Activated B cell treated with CpG ODN at 0.5 μM for 24 hours (primary cell): ENCODE results near the gene CA10. TPM values are rescaled to one million over a fixed set of nuclear protein-coding genes. Genes with fewer than 3 reads are reported as not detected.

ENCODE experiments used
- ATAC-seq: fragments of 200-7000 bp; cut with Tn5 transposase; one replicate; pipeline ENCODE4 v1.10.0; 2021; ENCODE audit warnings: low read depth, mild to moderate bottlenecking, moderate library complexity
- CTCF ChIA-PET: fragments of 350-600 bp; sonication (Branson Sonifier 250); formaldehyde crosslinking; loops from one replicate; lab custom pipeline; 2021; ENCODE audit warnings: antibody characterized with exemption; lab: Charles Lee
- POLR2A ChIA-PET: fragments of 350-600 bp; sonication (Branson Sonifier 250); formaldehyde crosslinking; loops from one replicate; lab custom pipeline; 2021; ENCODE audit warnings: antibody characterized with exemption; lab: Charles Lee
- DNase-seq: peaks from one replicate; pipeline ENCODE4 v3.0.0; 2022
- H3K27ac Mint-ChIP-seq: one replicate; pipeline ENCODE4 v1.8.0; 2020; ENCODE audit warnings: mixed read lengths
- H3K27me3 Mint-ChIP-seq: one replicate; pipeline ENCODE4 v1.8.0; 2021; ENCODE audit warnings: mixed read lengths
- H3K36me3 Mint-ChIP-seq: one replicate; pipeline ENCODE4 v1.8.0; 2021; ENCODE audit warnings: low read depth, mixed read lengths
- H3K4me1 Mint-ChIP-seq: one replicate; pipeline ENCODE4 v1.8.0; 2021; ENCODE audit warnings: mixed read lengths
- H3K4me3 Mint-ChIP-seq: one replicate; pipeline ENCODE4 v1.8.0; 2020; ENCODE audit warnings: mild to moderate bottlenecking, mixed read lengths
- H3K9me3 Mint-ChIP-seq: one replicate; pipeline ENCODE4 v1.8.0; 2020; ENCODE audit warnings: mixed read lengths
- intact Hi-C: fragments of 100-400 bp; cut with micrococcal nuclease; formaldehyde crosslinking; loops from one replicate; pipeline ENCODE4 v1.15.1; 2024
- total RNA-seq: library from RNA; stranded (reverse); gene quantifications from 2 replicates; pipeline ENCODE4 v1.2.3, GENCODE V29; 2022
- TF ChIP-seq, protein P1 (sequence below): fragments of 200-600 bp; IDR thresholded peaks from one replicate; pipeline ENCODE4 v1.8.0; 2022; ENCODE audit warnings: antibody characterized with exemption, mild to moderate bottlenecking

Gene CA10
- total RNA-seq, 1 donor from 2014 or later, result not detected

DNA sequence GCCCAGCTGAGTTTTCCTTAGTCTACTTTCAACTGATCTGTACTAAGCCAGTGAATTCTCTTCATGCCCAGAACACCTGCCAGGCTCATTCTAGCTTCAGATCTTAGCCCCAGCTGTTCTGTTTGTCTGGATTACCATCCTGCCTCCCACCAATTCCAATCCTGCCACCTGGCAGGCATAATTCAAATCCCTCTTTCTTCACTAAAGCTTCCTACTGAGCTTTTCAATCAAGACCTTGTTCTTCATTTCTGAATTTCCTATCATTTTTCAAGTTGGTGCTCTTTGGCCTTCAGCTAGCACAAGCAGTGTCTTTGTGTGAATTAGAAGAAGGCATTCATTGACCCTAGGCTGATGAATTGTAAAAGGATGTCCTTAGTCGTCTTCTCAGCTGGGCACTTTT is 540.5 kb downstream of the CA10 start:
- H3K4me1 Mint-ChIP-seq, result no peaks in the 10 kb centered on the region
- ChIA-PET CTCF (no interaction called here), POLR2A (no interaction called here)
- H3K27me3 Mint-ChIP-seq, result peaks cover 2% of the 10 kb centered on the region
- H3K36me3 Mint-ChIP-seq, result no peaks in the 10 kb centered on the region
- intact Hi-C loops, result no loop called here
- no peaks in the 10 kb centered on the region for H3K9me3 Mint-ChIP-seq
- TF ChIP-seq, protein P1, sequence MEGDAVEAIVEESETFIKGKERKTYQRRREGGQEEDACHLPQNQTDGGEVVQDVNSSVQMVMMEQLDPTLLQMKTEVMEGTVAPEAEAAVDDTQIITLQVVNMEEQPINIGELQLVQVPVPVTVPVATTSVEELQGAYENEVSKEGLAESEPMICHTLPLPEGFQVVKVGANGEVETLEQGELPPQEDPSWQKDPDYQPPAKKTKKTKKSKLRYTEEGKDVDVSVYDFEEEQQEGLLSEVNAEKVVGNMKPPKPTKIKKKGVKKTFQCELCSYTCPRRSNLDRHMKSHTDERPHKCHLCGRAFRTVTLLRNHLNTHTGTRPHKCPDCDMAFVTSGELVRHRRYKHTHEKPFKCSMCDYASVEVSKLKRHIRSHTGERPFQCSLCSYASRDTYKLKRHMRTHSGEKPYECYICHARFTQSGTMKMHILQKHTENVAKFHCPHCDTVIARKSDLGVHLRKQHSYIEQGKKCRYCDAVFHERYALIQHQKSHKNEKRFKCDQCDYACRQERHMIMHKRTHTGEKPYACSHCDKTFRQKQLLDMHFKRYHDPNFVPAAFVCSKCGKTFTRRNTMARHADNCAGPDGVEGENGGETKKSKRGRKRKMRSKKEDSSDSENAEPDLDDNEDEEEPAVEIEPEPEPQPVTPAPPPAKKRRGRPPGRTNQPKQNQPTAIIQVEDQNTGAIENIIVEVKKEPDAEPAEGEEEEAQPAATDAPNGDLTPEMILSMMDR, result no peak
- H3K27ac Mint-ChIP-seq, result no peak overlapping the region
- DNase-seq (no peak), ATAC-seq (no peak)
- H3K4me3 Mint-ChIP-seq, result no peak overlapping the region

DNA sequence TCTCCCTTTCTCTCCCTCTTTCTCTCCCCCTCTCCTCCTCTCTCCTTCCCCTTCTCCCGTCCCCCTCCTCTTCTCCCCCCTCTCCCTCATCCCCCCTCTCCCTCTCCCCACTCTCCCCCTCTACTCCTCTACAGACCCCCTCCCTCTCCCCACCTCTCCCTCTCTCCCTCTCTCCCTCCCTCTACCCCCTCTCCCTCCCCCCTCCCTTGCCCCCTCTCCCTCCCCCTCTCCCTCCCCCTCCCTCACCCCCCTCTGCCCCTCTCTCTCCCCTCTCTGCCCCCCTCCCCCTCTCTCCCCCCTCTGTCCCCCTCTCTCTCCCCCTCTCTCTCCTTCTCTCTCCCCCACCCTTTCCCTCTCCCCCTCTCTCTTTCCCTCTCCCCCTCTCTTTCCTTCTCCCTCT is 545.3 kb downstream of the CA10 start:
- POLR2A ChIA-PET, result no interaction called here
- H3K27ac Mint-ChIP-seq, result no peak overlapping the region
- no peaks in the 10 kb centered on the region for H3K4me1 Mint-ChIP-seq
- no peaks in the 10 kb centered on the region for H3K9me3 Mint-ChIP-seq
- DNase-seq (no peak), ATAC-seq (no peak)
- intact Hi-C loops, result no loop called here
- H3K4me3 Mint-ChIP-seq, result no peak overlapping the region
- H3K27me3 Mint-ChIP-seq, result peaks cover 2% of the 10 kb centered on the region
- no peaks in the 10 kb centered on the region for H3K36me3 Mint-ChIP-seq
- TF ChIP-seq, protein P1, result no peak
- CTCF ChIA-PET, result no interaction called here

DNA sequence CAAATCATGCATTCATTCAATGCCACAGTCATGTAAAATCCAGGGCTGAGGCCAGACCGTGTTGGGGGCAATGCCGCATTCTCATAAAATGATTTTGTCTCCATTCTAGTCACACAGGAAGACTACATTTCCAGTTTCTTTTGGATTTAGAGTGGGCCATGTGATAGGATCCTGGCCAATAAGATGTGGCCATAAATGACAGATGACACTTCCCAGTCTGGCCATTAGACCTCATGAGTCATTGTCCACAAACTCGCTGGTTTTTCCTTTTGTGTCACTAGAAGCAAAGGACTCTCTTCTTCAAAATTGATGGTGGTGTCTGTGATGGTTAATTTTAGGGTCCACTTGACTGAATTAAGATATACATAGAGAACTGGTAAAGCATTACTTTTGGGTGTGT is 545.8 kb downstream of the CA10 start:
- intact Hi-C loops, result no loop called here
- H3K4me3 Mint-ChIP-seq, result no peak overlapping the region
- TF ChIP-seq, protein P1, result no peak
- CTCF ChIA-PET, result no interaction called here
- ATAC-seq (no peak), DNase-seq (no peak)
- no peaks in the 10 kb centered on the region for H3K27me3 Mint-ChIP-seq
- POLR2A ChIA-PET, result no interaction called here
- H3K9me3 Mint-ChIP-seq, result no peaks in the 10 kb centered on the region
- H3K36me3 Mint-ChIP-seq, result no peaks in the 10 kb centered on the region
- no peaks in the 10 kb centered on the region for H3K4me1 Mint-ChIP-seq
- no peak overlapping the region for H3K27ac Mint-ChIP-seq

DNA sequence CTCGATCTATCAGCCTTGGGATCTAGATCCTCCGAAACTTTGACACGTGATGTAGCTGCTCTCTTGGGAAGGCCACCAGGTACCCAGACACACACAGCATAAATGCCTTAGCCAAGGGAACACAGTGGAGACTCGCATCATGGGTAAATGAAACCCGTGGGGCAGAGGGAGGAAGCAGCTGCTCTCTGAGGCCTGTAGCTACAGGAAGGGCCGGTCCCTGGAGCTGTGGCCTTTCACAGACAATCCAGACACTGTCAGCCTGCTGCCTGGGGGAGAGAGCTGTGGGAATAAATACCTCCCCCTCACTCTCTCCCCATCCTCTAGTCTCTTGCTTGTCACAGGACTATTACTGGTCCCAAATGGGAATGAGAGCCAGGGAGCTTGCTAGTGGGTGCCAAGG is 546.9 kb downstream of the CA10 start:
- POLR2A ChIA-PET, result no interaction called here
- DNase-seq, result no peak
- Mint-ChIP-seq H3K36me3 (no peaks in the 10 kb centered on the region), H3K27me3 (no peaks in the 10 kb centered on the region), H3K9me3 (no peaks in the 10 kb centered on the region), H3K4me1 (no peaks in the 10 kb centered on the region), H3K27ac (no peak overlapping the region), H3K4me3 (no peak overlapping the region)
- intact Hi-C loops, result no loop called here
- CTCF ChIA-PET, result no interaction called here
- ATAC-seq, result no peak
- TF ChIP-seq, protein P1, result no peak

DNA sequence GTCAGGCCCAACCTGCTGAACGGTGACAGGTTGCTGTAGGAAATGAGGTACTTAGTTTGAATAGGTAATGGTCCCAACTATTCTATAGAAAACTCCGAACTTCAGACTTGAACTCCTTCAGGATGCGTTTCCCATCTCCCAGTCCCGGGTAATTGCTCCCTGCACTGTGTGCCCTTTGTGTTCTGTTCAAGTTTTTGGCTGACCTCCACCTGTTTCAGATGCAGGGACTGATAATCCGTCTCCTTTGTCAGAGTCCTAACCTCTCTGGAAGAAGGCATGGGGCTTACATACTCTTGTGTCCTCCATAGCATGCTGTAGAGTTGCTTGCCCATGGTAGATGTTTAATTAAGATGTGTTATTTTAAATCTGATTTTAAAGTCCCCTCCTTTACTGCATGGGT is 547.7 kb downstream of the CA10 start:
- DNase-seq (no peak), ATAC-seq (no peak)
- no peak overlapping the region for H3K27ac Mint-ChIP-seq
- no peaks in the 10 kb centered on the region for H3K4me1 Mint-ChIP-seq
- POLR2A ChIA-PET, result no interaction called here
- no peaks in the 10 kb centered on the region for H3K27me3 Mint-ChIP-seq
- no peaks in the 10 kb centered on the region for H3K9me3 Mint-ChIP-seq
- CTCF ChIA-PET, result no interaction called here
- TF ChIP-seq, protein P1, result no peak
- no peak overlapping the region for H3K4me3 Mint-ChIP-seq
- intact Hi-C loops, result no loop called here
- no peaks in the 10 kb centered on the region for H3K36me3 Mint-ChIP-seq
